K562 (cell line): ENCODE results near the gene IL4I1. TPM values are rescaled to one million over a fixed set of nuclear protein-coding genes. Genes with fewer than 3 reads are reported as not detected.

ENCODE experiments used
- BACH1 ChIP-seq: fragments of 200-800 bp; sonication (Bioruptor generic); IDR thresholded peaks from 2 replicates; pipeline ENCODE4 v1.6.1; 2016; ENCODE audit warnings: missing genetic modification characterization, missing compliant biosample characterization
- BDP1 ChIP-seq: IDR thresholded peaks from 3 replicates; pipeline ENCODE4 v1.6.1; 2011; ENCODE audit not compliant: insufficient read length, insufficient read depth
- FOXK2 ChIP-seq, 2 experiments: fragments of 450-650 bp; IDR thresholded peaks in 1 of 2; conservative IDR thresholded peaks in 1 of 2; 2 replicates each; pipeline ENCODE4 v1.6.1; 2016; ENCODE audit warnings: low read depth in 2 of 2, mild to moderate bottlenecking in 1 of 2
- HEY1 ChIP-seq: fragments of 250-450 bp; sonication (Bioruptor Pico); IDR thresholded peaks from 2 replicates; pipeline ENCODE4 v1.5.0; 2020; ENCODE audit warnings: mild to moderate bottlenecking, moderate library complexity, borderline replicate concordance
- HNRNPK ChIP-seq: fragments of 200-400 bp; formaldehyde crosslinking; IDR thresholded peaks from one replicate; pipeline ENCODE4 v1.6.1; 2018; ENCODE audit warnings: mild to moderate bottlenecking, low read depth, low read length; ENCODE audit not compliant: poor library complexity, severe bottlenecking
- NCOA2 ChIP-seq, 2 experiments: fragments of 450-650 bp; IDR thresholded peaks; 2 replicates each; pipeline ENCODE4 v1.6.1; 2018; ENCODE audit warnings: mild to moderate bottlenecking in 2 of 2, moderate library complexity in 1 of 2; ENCODE audit not compliant: partially characterized antibody in 2 of 2
- NFIX ChIP-seq: fragments of 250-450 bp; sonication (Bioruptor Pico); IDR thresholded peaks from 2 replicates; pipeline ENCODE4 v1.4.0; 2020; ENCODE audit warnings: low read depth, mild to moderate bottlenecking, moderate library complexity
- NR2F6 ChIP-seq: fragments of 450-650 bp; formaldehyde crosslinking; IDR thresholded peaks from 2 replicates; pipeline ENCODE4 v1.4.0; 2020; ENCODE audit warnings: mild to moderate bottlenecking
- POLR2B ChIP-seq: fragments of 450-650 bp; IDR thresholded peaks from 2 replicates; pipeline ENCODE4 v1.6.1; 2018; ENCODE audit warnings: low read depth; ENCODE audit not compliant: partially characterized antibody
- POLR3A ChIP-seq: IDR thresholded peaks from 2 replicates; pipeline ENCODE4 v1.6.1; 2011; ENCODE audit warnings: borderline replicate concordance, mild to moderate bottlenecking, moderate library complexity; ENCODE audit not compliant: insufficient read length, insufficient read depth; ENCODE audit errors: extremely low read depth
- SNIP1 ChIP-seq: fragments of 450-650 bp; IDR thresholded peaks from 2 replicates; pipeline ENCODE4 v1.7.1; 2017; ENCODE audit warnings: low read depth, mild to moderate bottlenecking
- SOX6 ChIP-seq: fragments of 450-650 bp; IDR thresholded peaks from 2 replicates; pipeline ENCODE4 v1.6.1; 2014; ENCODE audit warnings: mild to moderate bottlenecking
- WHSC1 ChIP-seq: IDR thresholded peaks from one replicate; pipeline ENCODE4 v1.6.1; 2012; ENCODE audit warnings: low read length, control low read depth, inconsistent platforms
- XRCC4 ChIP-seq: IDR thresholded peaks from one replicate; pipeline ENCODE4 v1.6.1; 2011; ENCODE audit not compliant: insufficient read depth, insufficient read length; ENCODE audit errors: extremely low read depth
- ZBED1 ChIP-seq: IDR thresholded peaks from 2 replicates; pipeline ENCODE4 v1.6.1; 2014
- ZEB2 ChIP-seq: fragments of 450-650 bp; IDR thresholded peaks from 2 replicates; pipeline ENCODE4 v1.6.1; 2016
- ZNF668 ChIP-seq: fragments of 250-450 bp; sonication (Bioruptor Pico); IDR thresholded peaks from 2 replicates; pipeline ENCODE4 v1.8.0; 2022; ENCODE audit warnings: mild to moderate bottlenecking, inconsistent platforms
- polyA plus RNA-seq, 8 experiments: library from polyadenylated mRNA; depleted of rRNA in 4 of 8; stranded (reverse) in 5 of 8; unstranded in 3 of 8; fragments of >200 nt; fragmentation: Nextera tagmentation in 2 of 8; fragmentation: Illumina TruSeq in 1 of 8; extraction: Ambion mirVana in 2 of 8; extraction: Trizol in 1 of 8; gene quantifications; 2 replicates each; pipeline versions ENCODE4 v1.2.1 to v1.2.3, GENCODE V29; 2011 to 2014; ENCODE audit warnings: inconsistent platforms in 1 of 8, missing spikeins in 1 of 8
- total RNA-seq, 7 experiments: library from RNA; depleted of rRNA in 6 of 7; stranded (reverse); fragments of >200 nt in 6 of 7; fragmentation: Illumina TruSeq in 2 of 7; extraction: Trizol in 2 of 7; gene quantifications; 2 replicates each; pipeline versions ENCODE4 v1.2.1 to v1.2.3, GENCODE V29; 2011 to 2021; ENCODE audit warnings: low replicate concordance in 1 of 7
- TF ChIP-seq, protein P1 (sequence below): IDR thresholded peaks from 3 replicates; pipeline ENCODE4 v1.6.1; 2011; ENCODE audit warnings: borderline replicate concordance, mild to moderate bottlenecking; ENCODE audit not compliant: insufficient read length, insufficient read depth
- TF ChIP-seq, protein P2 (sequence below): fragments of 250-450 bp; sonication (Bioruptor Pico); IDR thresholded peaks from 2 replicates; pipeline ENCODE4 v1.5.1; 2021; ENCODE audit warnings: mild to moderate bottlenecking
- TF ChIP-seq, protein P3 (sequence below): sonication (generic); formaldehyde crosslinking; IDR thresholded peaks from 2 replicates; pipeline ENCODE4 v1.8.1; 2023; ENCODE audit warnings: mild to moderate bottlenecking, missing genetic modification reagents
- TF ChIP-seq, protein P4 (sequence below): sonication (generic); formaldehyde crosslinking; IDR thresholded peaks from 2 replicates; pipeline ENCODE4 v1.8.1; 2023; ENCODE audit warnings: mild to moderate bottlenecking, missing genetic modification reagents

Gene IL4I1
- total and polyA plus RNA-seq, 9 of the 15 experiments (the other 6 are each of a cell fraction or from before 2014, with no cell fraction given): 0.06 to 0.95 (median 0.43) TPM; not detected in 2

DNA sequence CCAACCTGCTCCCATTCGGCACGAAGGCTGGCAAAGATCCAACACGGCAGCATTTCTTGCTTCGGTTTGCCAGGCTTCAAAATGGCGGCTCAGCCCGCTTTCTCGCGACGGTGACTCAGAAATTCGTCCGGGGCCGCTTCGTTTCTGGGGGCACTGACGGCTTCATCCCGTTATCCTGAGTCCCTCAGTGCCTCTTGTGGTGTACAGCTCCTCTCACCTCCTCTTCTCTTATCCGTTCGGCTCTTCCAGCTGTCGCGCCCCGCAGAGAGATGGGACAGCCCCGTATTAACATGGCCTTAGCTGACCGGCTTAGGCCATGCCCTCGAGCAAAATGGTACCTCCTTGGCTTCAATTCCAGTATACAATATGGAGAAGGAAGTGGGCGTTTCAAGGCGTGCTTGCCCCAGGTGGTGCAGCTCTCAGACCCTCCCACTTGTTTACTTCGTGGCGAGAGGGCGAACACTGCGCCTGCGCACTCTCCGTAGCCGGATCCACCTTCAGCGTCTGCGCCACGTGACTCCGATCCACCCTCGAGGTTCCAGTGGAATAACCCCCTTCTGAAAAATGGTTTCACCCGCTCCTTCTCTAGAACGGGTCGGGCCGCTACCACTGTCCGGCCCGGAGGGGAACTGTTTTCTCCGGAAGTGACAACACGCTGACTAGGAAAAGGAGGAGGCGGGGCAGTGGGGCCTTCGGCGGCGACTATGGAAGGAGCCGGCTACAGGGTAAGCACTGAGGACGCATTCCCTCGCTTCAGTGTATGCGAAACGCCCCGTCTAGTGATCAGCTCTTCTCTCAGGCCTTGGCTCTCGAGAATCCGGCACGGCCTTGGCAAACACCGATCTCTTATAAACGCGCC lies 19.4 kb downstream of the IL4I1 start, which contains the start of the genes AKT1S1 and TBC1D17 (continued):
- TF ChIP-seq NCOA2 (IDR thresholded peaks at IDR 0.05; ENCODE audit: partially characterized antibody in 2 of 2): no peak
- TF ChIP-seq BDP1: no peak
- TF ChIP-seq ZEB2: no peak
- TF ChIP-seq POLR3A: no peak
- TF ChIP-seq ZNF668 (CRISPR knock-in tag): no peak
- TF ChIP-seq, protein P1, sequence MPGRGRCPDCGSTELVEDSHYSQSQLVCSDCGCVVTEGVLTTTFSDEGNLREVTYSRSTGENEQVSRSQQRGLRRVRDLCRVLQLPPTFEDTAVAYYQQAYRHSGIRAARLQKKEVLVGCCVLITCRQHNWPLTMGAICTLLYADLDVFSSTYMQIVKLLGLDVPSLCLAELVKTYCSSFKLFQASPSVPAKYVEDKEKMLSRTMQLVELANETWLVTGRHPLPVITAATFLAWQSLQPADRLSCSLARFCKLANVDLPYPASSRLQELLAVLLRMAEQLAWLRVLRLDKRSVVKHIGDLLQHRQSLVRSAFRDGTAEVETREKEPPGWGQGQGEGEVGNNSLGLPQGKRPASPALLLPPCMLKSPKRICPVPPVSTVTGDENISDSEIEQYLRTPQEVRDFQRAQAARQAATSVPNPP: no peak
- no peak; the same call in 1 of the 2 replicates for TF ChIP-seq HEY1 (CRISPR knock-in tag)
- TF ChIP-seq, protein P2, sequence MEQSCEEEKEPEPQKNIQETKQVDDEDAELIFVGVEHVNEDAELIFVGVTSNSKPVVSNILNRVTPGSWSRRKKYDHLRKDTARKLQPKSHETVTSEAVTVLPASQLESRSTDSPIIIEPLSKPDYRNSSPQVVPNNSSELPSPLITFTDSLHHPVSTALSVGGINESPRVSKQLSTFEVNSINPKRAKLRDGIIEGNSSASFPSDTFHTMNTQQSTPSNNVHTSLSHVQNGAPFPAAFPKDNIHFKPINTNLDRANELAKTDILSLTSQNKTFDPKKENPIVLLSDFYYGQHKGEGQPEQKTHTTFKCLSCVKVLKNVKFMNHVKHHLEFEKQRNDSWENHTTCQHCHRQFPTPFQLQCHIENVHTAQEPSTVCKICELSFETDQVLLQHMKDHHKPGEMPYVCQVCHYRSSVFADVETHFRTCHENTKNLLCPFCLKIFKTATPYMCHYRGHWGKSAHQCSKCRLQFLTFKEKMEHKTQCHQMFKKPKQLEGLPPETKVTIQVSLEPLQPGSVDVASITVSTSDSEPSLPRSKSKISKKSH (CRISPR knock-in tag): no peak
- TF ChIP-seq XRCC4: no peak
- no peak for TF ChIP-seq HNRNPK
- TF ChIP-seq ZBED1: no peak
- TF ChIP-seq NFIX (CRISPR knock-in tag): peak; percentile 57; the same call in 1 of the 2 replicates
- TF ChIP-seq SNIP1: no peak
- TF ChIP-seq, protein P3, sequence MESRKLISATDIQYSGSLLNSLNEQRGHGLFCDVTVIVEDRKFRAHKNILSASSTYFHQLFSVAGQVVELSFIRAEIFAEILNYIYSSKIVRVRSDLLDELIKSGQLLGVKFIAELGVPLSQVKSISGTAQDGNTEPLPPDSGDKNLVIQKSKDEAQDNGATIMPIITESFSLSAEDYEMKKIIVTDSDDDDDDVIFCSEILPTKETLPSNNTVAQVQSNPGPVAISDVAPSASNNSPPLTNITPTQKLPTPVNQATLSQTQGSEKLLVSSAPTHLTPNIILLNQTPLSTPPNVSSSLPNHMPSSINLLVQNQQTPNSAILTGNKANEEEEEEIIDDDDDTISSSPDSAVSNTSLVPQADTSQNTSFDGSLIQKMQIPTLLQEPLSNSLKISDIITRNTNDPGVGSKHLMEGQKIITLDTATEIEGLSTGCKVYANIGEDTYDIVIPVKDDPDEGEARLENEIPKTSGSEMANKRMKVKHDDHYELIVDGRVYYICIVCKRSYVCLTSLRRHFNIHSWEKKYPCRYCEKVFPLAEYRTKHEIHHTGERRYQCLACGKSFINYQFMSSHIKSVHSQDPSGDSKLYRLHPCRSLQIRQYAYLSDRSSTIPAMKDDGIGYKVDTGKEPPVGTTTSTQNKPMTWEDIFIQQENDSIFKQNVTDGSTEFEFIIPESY: 0 out of 2 replicates have a peak, but pooled peaks have one; percentile 8
- peak; percentile 85; the same call in 1 of the 2 replicates for TF ChIP-seq BACH1 (tag)
- peak; percentile 26; the same call in 1 of the 2 replicates for TF ChIP-seq SOX6
- peak; percentile 76 for TF ChIP-seq POLR2B
- TF ChIP-seq, protein P4, sequence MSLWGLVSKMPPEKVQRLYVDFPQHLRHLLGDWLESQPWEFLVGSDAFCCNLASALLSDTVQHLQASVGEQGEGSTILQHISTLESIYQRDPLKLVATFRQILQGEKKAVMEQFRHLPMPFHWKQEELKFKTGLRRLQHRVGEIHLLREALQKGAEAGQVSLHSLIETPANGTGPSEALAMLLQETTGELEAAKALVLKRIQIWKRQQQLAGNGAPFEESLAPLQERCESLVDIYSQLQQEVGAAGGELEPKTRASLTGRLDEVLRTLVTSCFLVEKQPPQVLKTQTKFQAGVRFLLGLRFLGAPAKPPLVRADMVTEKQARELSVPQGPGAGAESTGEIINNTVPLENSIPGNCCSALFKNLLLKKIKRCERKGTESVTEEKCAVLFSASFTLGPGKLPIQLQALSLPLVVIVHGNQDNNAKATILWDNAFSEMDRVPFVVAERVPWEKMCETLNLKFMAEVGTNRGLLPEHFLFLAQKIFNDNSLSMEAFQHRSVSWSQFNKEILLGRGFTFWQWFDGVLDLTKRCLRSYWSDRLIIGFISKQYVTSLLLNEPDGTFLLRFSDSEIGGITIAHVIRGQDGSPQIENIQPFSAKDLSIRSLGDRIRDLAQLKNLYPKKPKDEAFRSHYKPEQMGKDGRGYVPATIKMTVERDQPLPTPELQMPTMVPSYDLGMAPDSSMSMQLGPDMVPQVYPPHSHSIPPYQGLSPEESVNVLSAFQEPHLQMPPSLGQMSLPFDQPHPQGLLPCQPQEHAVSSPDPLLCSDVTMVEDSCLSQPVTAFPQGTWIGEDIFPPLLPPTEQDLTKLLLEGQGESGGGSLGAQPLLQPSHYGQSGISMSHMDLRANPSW (CRISPR knock-in tag): 0 out of 2 replicates have a peak, but pooled peaks have one; percentile 42
- TF ChIP-seq FOXK2 (conservative IDR thresholded peaks at IDR 0.05 in 1 of 2, IDR thresholded peaks at IDR 0.05 in 1 of 2; ENCODE audit: low read depth in 2 of 2): peak; percentile 100
- TF ChIP-seq WHSC1: no peak
- TF ChIP-seq NR2F6 (CRISPR knock-in tag): no peak
